GM12878 (cell line): Measurements from ENCODE around the gene CD1B. TPM values are rescaled to one million over a fixed set of nuclear protein-coding genes. Genes with fewer than 3 reads are reported as not detected.

ENCODE experiments used
- ATF7 ChIP-seq: fragments of 450-650 bp; IDR thresholded peaks from 2 replicates; pipeline ENCODE4 v1.6.1; 2016; ENCODE audit warnings: low read depth, mild to moderate bottlenecking
- BCLAF1 ChIP-seq: fragments of 450-650 bp; IDR thresholded peaks from 2 replicates; pipeline ENCODE4 v1.6.1; 2017; ENCODE audit warnings: antibody characterized with exemption, mild to moderate bottlenecking, moderate library complexity
- CBFB ChIP-seq: IDR thresholded peaks from 2 replicates; pipeline ENCODE4 v1.6.1; 2016; ENCODE audit warnings: antibody characterized with exemption, low read depth
- CBX3 ChIP-seq: fragments of 200-600 bp; sonication (generic); IDR thresholded peaks from 2 replicates; pipeline ENCODE4 v1.6.1; 2016; ENCODE audit warnings: low read depth, borderline replicate concordance
- CBX5 ChIP-seq: sonication (generic); IDR thresholded peaks from 2 replicates; pipeline ENCODE4 v1.6.1; 2016; ENCODE audit warnings: low read depth, moderate library complexity, mild to moderate bottlenecking, inconsistent platforms
- JUND ChIP-seq: IDR thresholded peaks from 2 replicates; pipeline ENCODE4 v1.6.1; 2012; ENCODE audit warnings: low read depth, mild to moderate bottlenecking, low read length, improper control_type of control experiment, moderate library complexity
- MEF2B ChIP-seq: fragments of 450-650 bp; IDR thresholded peaks from 2 replicates; pipeline ENCODE4 v1.6.1; 2018; ENCODE audit warnings: mild to moderate bottlenecking, moderate library complexity; ENCODE audit not compliant: partially characterized antibody, poor library complexity, severe bottlenecking
- NBN ChIP-seq: fragments of 450-650 bp; IDR thresholded peaks from 2 replicates; pipeline ENCODE4 v1.6.1; 2016
- NFYA ChIP-seq: IDR thresholded peaks from 2 replicates; pipeline ENCODE4 v1.6.1; 2011; ENCODE audit warnings: low read depth, mild to moderate bottlenecking, low read length, improper control_type of control experiment, borderline replicate concordance
- NFYB ChIP-seq: IDR thresholded peaks from 2 replicates; pipeline ENCODE4 v1.6.1; 2011; ENCODE audit warnings: low read depth, mild to moderate bottlenecking, low read length, improper control_type of control experiment, moderate library complexity; ENCODE audit not compliant: insufficient read depth
- PBX3 ChIP-seq: IDR thresholded peaks from 2 replicates; pipeline ENCODE4 v1.6.1; 2011; ENCODE audit warnings: mild to moderate bottlenecking, low read depth, low read length, moderate library complexity; ENCODE audit not compliant: insufficient replicate concordance
- POU2F2 ChIP-seq: IDR thresholded peaks from 3 replicates; pipeline ENCODE4 v1.6.1; 2011; ENCODE audit warnings: low read depth, mild to moderate bottlenecking, low read length, borderline replicate concordance
- RB1 ChIP-seq: fragments of 450-650 bp; formaldehyde crosslinking; IDR thresholded peaks from 2 replicates; pipeline ENCODE4 v1.6.1; 2017; ENCODE audit warnings: mild to moderate bottlenecking, borderline replicate concordance
- RBBP5 ChIP-seq: fragments of 200-600 bp; sonication (generic); conservative IDR thresholded peaks from 2 replicates; pipeline ENCODE4 v1.6.1; 2016
- RELB ChIP-seq: fragments of 450-650 bp; IDR thresholded peaks from 2 replicates; pipeline ENCODE4 v1.6.1; 2017; ENCODE audit warnings: low read depth, mild to moderate bottlenecking, moderate library complexity
- SKIL ChIP-seq: fragments of 450-650 bp; IDR thresholded peaks from 2 replicates; pipeline ENCODE4 v1.6.1; 2017; ENCODE audit warnings: mild to moderate bottlenecking, low read depth, inconsistent platforms; ENCODE audit not compliant: poor library complexity, severe bottlenecking
- SMC3 ChIP-seq: IDR thresholded peaks from 2 replicates; pipeline ENCODE4 v1.6.1; 2011; ENCODE audit warnings: low read length, improper control_type of control experiment, borderline replicate concordance
- SRF ChIP-seq, 2 experiments: IDR thresholded peaks; 2 replicates each; pipeline ENCODE4 v1.6.1; 2011; ENCODE audit warnings: low read depth in 2 of 2, low read length in 2 of 2, mild to moderate bottlenecking in 1 of 2, moderate library complexity in 1 of 2
- TBL1XR1 ChIP-seq: IDR thresholded peaks from 2 replicates; pipeline ENCODE4 v1.6.1; 2012; ENCODE audit warnings: low read depth, low read length, improper control_type of control experiment
- YBX1 ChIP-seq: fragments of 450-650 bp; IDR thresholded peaks from 2 replicates; pipeline ENCODE4 v1.6.1; 2016; ENCODE audit warnings: antibody characterized with exemption
- polyA plus RNA-seq, 11 experiments: library from polyadenylated mRNA; depleted of rRNA in 4 of 11; unstranded in 6 of 11; stranded (reverse) in 5 of 11; fragments of >200 nt; fragmentation: Nextera tagmentation in 4 of 11; fragmentation: Illumina TruSeq in 1 of 11; extraction: Ambion mirVana in 4 of 11; extraction: Trizol in 1 of 11; gene quantifications; 1 replicate in 1 of 11; 2 replicates in 10 of 11; pipeline versions ENCODE4 v1.2.1 to v1.2.3, GENCODE V29; 2011 to 2016; ENCODE audit warnings: inconsistent platforms in 2 of 11, missing spikeins in 2 of 11, low read depth in 1 of 11
- total RNA-seq, 4 experiments: library from RNA; depleted of rRNA in 3 of 4; stranded (reverse); fragments of >200 nt in 3 of 4; fragmentation: Illumina TruSeq in 1 of 4; extraction: Trizol in 1 of 4; gene quantifications; 2 replicates each; pipeline versions ENCODE4 v1.2.1 to v1.2.3, GENCODE V29; 2013 to 2021
- TF ChIP-seq, protein P1 (sequence below): IDR thresholded peaks from 2 replicates; pipeline ENCODE4 v1.6.1; 2011; ENCODE audit warnings: borderline replicate concordance, low read depth, mild to moderate bottlenecking, moderate library complexity, mixed read lengths, low read length; ENCODE audit not compliant: insufficient read depth; ENCODE audit errors: extremely low read length

CD1B gene
- total and polyA plus RNA-seq, 10 of the 15 experiments (the other 5 are each of a cell fraction or from before 2014, with no cell fraction given) = not detected

DNA sequence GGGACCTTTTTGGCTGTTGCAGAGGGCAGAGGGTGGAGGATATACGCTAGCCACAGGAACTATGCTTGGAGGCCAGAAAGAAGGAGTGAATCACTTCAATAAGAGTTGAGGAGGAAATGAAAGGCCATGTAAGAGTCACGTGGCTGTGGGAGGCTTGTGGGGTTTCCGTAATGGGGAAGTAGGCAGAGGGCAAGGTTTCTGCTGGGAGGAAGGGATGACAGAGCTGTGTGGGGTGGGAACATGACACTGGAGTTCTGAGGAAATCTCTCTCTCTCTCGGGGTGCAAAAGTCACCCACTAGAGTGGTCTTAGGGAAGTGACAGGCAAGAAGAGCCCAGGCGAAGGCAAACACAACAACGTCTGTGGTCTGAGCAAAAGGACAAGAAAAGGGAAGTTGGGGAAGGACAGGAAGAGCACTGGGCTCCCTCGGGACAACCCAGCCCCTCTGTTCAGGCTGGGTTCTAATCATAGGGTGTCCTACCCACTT lies 45.5 kb downstream of the CD1B start (continued):
- no peak for TF ChIP-seq POU2F2
- TF ChIP-seq NFYB = no peak
- TF ChIP-seq JUND = 0 out of 2 replicates have a peak, but pooled peaks have one; percentile 11
- no peak for TF ChIP-seq SMC3
- TF ChIP-seq ATF7 = peak; percentile 81
- TF ChIP-seq BCLAF1 = no peak
- TF ChIP-seq YBX1 = no peak
- no peak for TF ChIP-seq CBX3
- TF ChIP-seq TBL1XR1 = peak; percentile 75; the same call in 1 of the 2 replicates
- no peak for TF ChIP-seq PBX3
- TF ChIP-seq RELB = peak; percentile 95
- TF ChIP-seq NFYA = no peak
- TF ChIP-seq CBFB = peak; percentile 67; the same call in 1 of the 2 replicates
- TF ChIP-seq MEF2B = peak; percentile 89
- TF ChIP-seq RBBP5 = no peak
- no peak for TF ChIP-seq SKIL
- 0 out of 2 replicates have a peak, but pooled peaks have one; percentile 26 for TF ChIP-seq RB1
- TF ChIP-seq CBX5 = 0 out of 2 replicates have a peak, but pooled peaks have one; percentile 58
- TF ChIP-seq, protein P1, sequence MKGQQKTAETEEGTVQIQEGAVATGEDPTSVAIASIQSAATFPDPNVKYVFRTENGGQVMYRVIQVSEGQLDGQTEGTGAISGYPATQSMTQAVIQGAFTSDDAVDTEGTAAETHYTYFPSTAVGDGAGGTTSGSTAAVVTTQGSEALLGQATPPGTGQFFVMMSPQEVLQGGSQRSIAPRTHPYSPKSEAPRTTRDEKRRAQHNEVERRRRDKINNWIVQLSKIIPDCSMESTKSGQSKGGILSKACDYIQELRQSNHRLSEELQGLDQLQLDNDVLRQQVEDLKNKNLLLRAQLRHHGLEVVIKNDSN = peak; percentile 81
- peak; percentile 92 for TF ChIP-seq NBN
- TF ChIP-seq SRF (IDR thresholded peaks at IDR 0.05; ENCODE audit: low read depth in 2 of 2, low read length in 2 of 2) = 0 out of 4 replicates have a peak, but pooled peaks of 1 of the 2 experiments have one; percentile 43
